ENCODE data around the gene GPR107.
"Not testable (repeated sequence)": the region's sequence is repeated elsewhere in the genome, so short reads cannot be mapped to it uniquely, and the experiment has no call there.

GPR107 gene

GRCh38 chr9:130015353-130016019, 38.2 kb upstream of the GPR107 start:
- no peak overlapping the region for H3K4me3 ChIP-seq
- peaks cover 0 to 56% (median 6%) of the 10 kb centered on the region in 11 experiments; a peak in 10 of 22 replicates for H3K36me3 ChIP-seq
- H3K9ac ChIP-seq = no peak overlapping the region
- H3K4me1 ChIP-seq = peaks cover 0 to 19% (median 0%) of the 10 kb centered on the region in 10 experiments; a peak in 4 of 20 replicates
- no peak overlapping the region for H3K27ac ChIP-seq
- H3K27me3 ChIP-seq = no peaks in the 10 kb centered on the region
- H3K4me2 ChIP-seq = no peak overlapping the region
- H3K9me3 ChIP-seq (replicated peaks in 1 of 11) = peaks cover 8 to 24% (median 13%) of the 10 kb centered on the region in 11 experiments
- peaks cover 0 to 98% (median 0%) of the 10 kb centered on the region in 11 experiments; a peak in 6 of 22 replicates for H4K20me1 ChIP-seq
- no peak for TF ChIP-seq Cebpa-rat (IDR thresholded peaks at IDR 0.05)

GRCh38 chr9:130017076-130017475, 36.6 kb upstream of the GPR107 start:
- H3K9me3 ChIP-seq (replicated peaks in 1 of 11) = peaks cover 8 to 17% (median 12%) of the 10 kb centered on the region in 11 experiments
- no peak overlapping the region for H3K4me2 ChIP-seq
- no peak overlapping the region for H3K9ac ChIP-seq
- no peak for TF ChIP-seq Cebpa-rat (IDR thresholded peaks at IDR 0.05)
- no peak overlapping the region for H3K27ac ChIP-seq
- H3K27me3 ChIP-seq = no peaks in the 10 kb centered on the region
- peaks cover 0 to 26% (median 0%) of the 10 kb centered on the region in 10 experiments; a peak in 6 of 20 replicates for H3K4me1 ChIP-seq
- H3K4me3 ChIP-seq = no peak overlapping the region
- peaks cover 0 to 61% (median 6%) of the 10 kb centered on the region in 11 experiments; a peak in 10 of 22 replicates for H3K36me3 ChIP-seq
- peaks cover 0 to 98% (median 0%) of the 10 kb centered on the region in 11 experiments; a peak in 7 of 22 replicates for H4K20me1 ChIP-seq

- H4K20me1 ChIP-seq = peaks cover 0 to 98% (median 0%) of the 10 kb centered on the region in 11 experiments; a peak in 7 of 22 replicates
- peaks cover 8 to 17% (median 10%) of the 10 kb centered on the region in 11 experiments for H3K9me3 ChIP-seq (replicated peaks in 1 of 11)
- not testable (repeated sequence) for H3K27ac ChIP-seq, H3K9ac ChIP-seq, H3K4me3 ChIP-seq, H3K4me2 ChIP-seq, H3K27me3 ChIP-seq
- peaks cover 0 to 66% (median 6%) of the 10 kb centered on the region in 11 experiments; a peak in 10 of 22 replicates for H3K36me3 ChIP-seq
- H3K4me1 ChIP-seq = peaks cover 0 to 28% (median 0%) of the 10 kb centered on the region in 10 experiments; a peak in 6 of 20 replicates
These were observed 36.2 kb upstream of the GPR107 start for GRCh38 chr9:130017510-130017909.

- no peak for TF ChIP-seq Cebpa-rat (IDR thresholded peaks at IDR 0.05)
- Histone ChIP-seq H3K9ac (no peak overlapping the region), H4K20me1 (peaks cover 0 to 98% (median 0%) of the 10 kb centered on the region in 11 experiments; a peak in 7 of 22 replicates), H3K9me3 (replicated peaks in 1 of 11) (peaks cover 8 to 17% (median 10%) of the 10 kb centered on the region in 11 experiments), H3K27ac (no peak overlapping the region), H3K36me3 (peaks cover 0 to 69% (median 6%) of the 10 kb centered on the region in 11 experiments; a peak in 10 of 22 replicates), H3K4me3 (no peak overlapping the region), H3K4me1 (peaks cover 2 to 36% (median 7%) of the 10 kb centered on the region in 10 experiments; a peak in 16 of 20 replicates), H3K4me2 (no peak overlapping the region; a peak in 1 of 22 replicates), H3K27me3 (no peaks in the 10 kb centered on the region)
These were observed 35.4 kb upstream of the GPR107 start for GRCh38 chr9:130018265-130018664.

- H3K9me3 ChIP-seq (replicated peaks in 1 of 11) = peaks cover 8 to 14% (median 10%) of the 10 kb centered on the region in 11 experiments
- peaks cover 0 to 54% (median 6%) of the 10 kb centered on the region in 11 experiments; a peak in 10 of 22 replicates for H3K36me3 ChIP-seq
- H4K20me1 ChIP-seq = peaks cover 0 to 98% (median 0%) of the 10 kb centered on the region in 11 experiments; a peak in 7 of 22 replicates
- H3K4me2 ChIP-seq = 0 out of 22 replicates have a peak overlapping the region, but pooled peaks of 1 of the 11 experiments have one; percentile 46
- no peak for TF ChIP-seq Cebpa-rat (IDR thresholded peaks at IDR 0.05)
- H3K9ac ChIP-seq = no peak overlapping the region
- H3K4me3 ChIP-seq = no peak overlapping the region
- no peaks in the 10 kb centered on the region for H3K27me3 ChIP-seq
- H3K4me1 ChIP-seq = peaks cover 7 to 59% (median 11%) of the 10 kb centered on the region in 10 experiments; a peak in 16 of 20 replicates
- H3K27ac ChIP-seq = no peak overlapping the region
These were observed 33.1 kb upstream of the GPR107 start for GRCh38 chr9:130020618-130021017.

GRCh38 chr9:130021123-130021522, 32.6 kb upstream of the GPR107 start:
- Histone ChIP-seq H3K27ac (no peak overlapping the region), H3K4me1 (peaks cover 9 to 64% (median 13%) of the 10 kb centered on the region in 10 experiments; a peak in 19 of 20 replicates), H3K4me2 (peak overlapping the region in 3 of 11 experiments; percentile 2 to 46 (median 33); a peak in 4 of 22 replicates), H3K9me3 (replicated peaks in 1 of 11) (peaks cover 6 to 9% (median 7%) of the 10 kb centered on the region in 11 experiments), H3K27me3 (no peaks in the 10 kb centered on the region), H3K9ac (no peak overlapping the region), H4K20me1 (peaks cover 0 to 98% (median 0%) of the 10 kb centered on the region in 11 experiments; a peak in 7 of 22 replicates), H3K4me3 (no peak overlapping the region), H3K36me3 (peaks cover 0 to 49% (median 4%) of the 10 kb centered on the region in 11 experiments; a peak in 10 of 22 replicates)
- no peak for TF ChIP-seq Cebpa-rat (IDR thresholded peaks at IDR 0.05)

GRCh38 chr9:130021842-130022241, 31.9 kb upstream of the GPR107 start:
- Histone ChIP-seq H4K20me1 (peaks cover 0 to 98% (median 0%) of the 10 kb centered on the region in 11 experiments; a peak in 7 of 22 replicates), H3K36me3 (peaks cover 0 to 41% (median 0%) of the 10 kb centered on the region in 11 experiments; a peak in 7 of 22 replicates), H3K4me2 (peak overlapping the region in 3 of 11 experiments; percentile 2 to 46 (median 33); a peak in 5 of 22 replicates), H3K4me1 (peaks cover 15 to 71% (median 19%) of the 10 kb centered on the region in 10 experiments)
- H3K4me3 ChIP-seq; H3K9me3 ChIP-seq (replicated peaks in 1 of 11); H3K9ac ChIP-seq; H3K27ac ChIP-seq; H3K27me3 ChIP-seq: not testable (repeated sequence)

- peaks cover 0 to 37% (median 0%) of the 10 kb centered on the region in 11 experiments; a peak in 6 of 22 replicates for H3K36me3 ChIP-seq
- peaks cover 0 to 97% (median 0%) of the 10 kb centered on the region in 11 experiments; a peak in 7 of 22 replicates for H4K20me1 ChIP-seq
- no peaks in the 10 kb centered on the region for H3K27me3 ChIP-seq
- H3K9me3 ChIP-seq (replicated peaks in 1 of 11) = peaks cover 0 to 4% (median 0%) of the 10 kb centered on the region in 11 experiments; a peak in 7 of 22 replicates
- peak overlapping the region in 7 of 11 experiments; percentile 5 to 59 (median 34); a peak in 8 of 22 replicates for H3K4me2 ChIP-seq
- H3K4me1 ChIP-seq = peaks cover 18 to 79% (median 27%) of the 10 kb centered on the region in 10 experiments
- no peak overlapping the region for H3K4me3 ChIP-seq
- H3K27ac ChIP-seq = no peak overlapping the region
- TF ChIP-seq Cebpa-rat (IDR thresholded peaks at IDR 0.05) = no peak
- H3K9ac ChIP-seq = no peak overlapping the region; a peak in 1 of 22 replicates
These were observed 31.1 kb upstream of the GPR107 start for GRCh38 chr9:130022566-130023143.

All from BLaER1 treated with 17β-estradiol and CSF1 and Interleukin-3, amounts not matched to agents 10 nM and 100 nM (cell line).